Vagina (tissue), 2 donors: Measurements from ENCODE around the gene TTLL8.

Experiments
- CTCF ChIP-seq, 3 experiments: fragments of 450-650 bp in 2 of 3; fragments of 200-600 bp in 1 of 3; sonication (generic) in 1 of 3; IDR thresholded peaks; one replicate each; pipeline ENCODE4 v1.5.1; 2017 to 2019; ENCODE audit warnings: antibody characterized with exemption in 3 of 3, mild to moderate bottlenecking in 2 of 3, moderate library complexity in 2 of 3
- POLR2A ChIP-seq, 2 donors: fragments of 450-650 bp; IDR thresholded peaks; one replicate each; pipeline ENCODE4 v1.6.1; 2017; ENCODE audit warnings: antibody characterized with exemption in 2 of 2, mild to moderate bottlenecking in 2 of 2, moderate library complexity in 2 of 2
- POLR2AphosphoS5 ChIP-seq, 2 donors: sonication (generic); formaldehyde crosslinking; IDR thresholded peaks; one replicate each; pipeline ENCODE4 v1.9.0; 2017; ENCODE audit warnings: antibody characterized with exemption in 2 of 2, mild to moderate bottlenecking in 2 of 2, low read depth in 1 of 2; ENCODE audit not compliant: insufficient read depth in 1 of 2

GRCh38 chr22:50011447-50012210, 46.5 kb downstream of the TTLL8 start:
- TF ChIP-seq CTCF (IDR thresholded peaks at IDR 0.05) (no peak), POLR2AphosphoS5 (IDR thresholded peaks at IDR 0.05; ENCODE audit: insufficient read depth in 1 of 2, low read depth in 1 of 2) (no peak), POLR2A (IDR thresholded peaks at IDR 0.05) (no peak)
